GM21529 (cell line): Measurements from ENCODE around the gene R3HDM2.

Source experiments
- ATAC-seq: cut with Tn5 transposase; IDR thresholded peaks from one replicate; pipeline ENCODE4 v1.9.1; 2021; ENCODE audit not compliant: unreplicated experiment

The R3HDM2 gene

DNA sequence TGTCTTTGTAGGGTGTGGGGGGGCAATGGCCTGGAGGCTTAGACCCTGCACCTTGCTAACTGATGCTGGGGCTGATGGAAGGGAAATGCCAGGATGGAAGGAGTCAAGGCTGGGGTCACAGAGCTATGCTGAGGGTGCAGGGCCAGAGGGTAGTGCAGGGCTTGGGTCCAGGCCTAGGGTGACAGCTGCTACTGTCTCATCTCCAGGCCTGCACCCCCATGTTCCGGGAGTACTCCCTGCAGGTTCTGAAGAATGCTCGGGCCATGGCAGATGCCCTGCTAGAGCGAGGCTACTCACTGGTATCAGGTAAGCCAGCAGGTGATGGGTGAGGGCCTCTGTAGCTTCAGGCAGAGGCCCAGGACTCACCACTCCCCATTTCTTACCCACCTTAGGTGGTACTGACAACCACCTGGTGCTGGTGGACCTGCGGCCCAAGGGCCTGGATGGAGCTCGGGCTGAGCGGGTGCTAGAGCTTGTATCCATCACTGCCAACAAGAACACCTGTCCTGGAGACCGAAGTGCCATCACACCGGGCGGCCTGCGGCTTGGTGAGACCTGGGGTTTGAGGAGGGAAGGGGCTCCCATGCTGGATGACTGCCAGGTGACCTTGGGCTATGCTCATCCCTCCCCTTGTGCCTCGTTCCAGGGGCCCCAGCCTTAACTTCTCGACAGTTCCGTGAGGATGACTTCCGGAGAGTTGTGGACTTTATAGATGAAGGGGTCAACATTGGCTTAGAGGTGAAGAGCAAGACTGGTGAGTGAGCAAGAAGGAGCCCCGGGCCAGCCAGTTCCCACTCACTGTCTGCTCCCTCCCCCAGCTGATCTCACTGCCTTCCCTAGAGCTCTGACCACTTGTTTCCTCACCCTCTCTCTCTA is 197.2 kb downstream of the R3HDM2 start:
- no peak for ATAC-seq

DNA sequence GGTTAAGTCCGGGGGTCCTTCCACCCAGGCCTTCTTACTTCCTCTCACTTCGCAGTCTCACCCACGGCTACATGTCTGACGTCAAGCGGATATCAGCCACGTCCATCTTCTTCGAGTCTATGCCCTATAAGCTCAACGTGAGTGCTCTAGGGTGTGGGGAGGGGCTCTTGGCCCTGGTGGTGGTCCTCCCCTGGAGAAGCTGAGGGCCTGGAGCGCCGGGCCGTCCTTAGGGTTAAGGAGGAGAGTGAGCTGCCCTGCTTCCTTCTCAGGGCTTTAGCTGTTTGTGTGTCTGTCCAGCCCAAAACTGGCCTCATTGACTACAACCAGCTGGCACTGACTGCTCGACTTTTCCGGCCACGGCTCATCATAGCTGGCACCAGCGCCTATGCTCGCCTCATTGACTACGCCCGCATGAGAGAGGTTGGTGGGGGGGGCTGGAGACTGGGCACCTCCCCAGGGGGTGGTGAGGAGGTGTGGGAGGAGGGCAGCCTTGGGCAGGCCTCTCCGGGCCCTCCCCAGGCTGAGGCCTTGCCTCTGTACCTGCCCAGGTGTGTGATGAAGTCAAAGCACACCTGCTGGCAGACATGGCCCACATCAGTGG is 198.6 kb downstream of the R3HDM2 start:
- no peak for ATAC-seq

DNA sequence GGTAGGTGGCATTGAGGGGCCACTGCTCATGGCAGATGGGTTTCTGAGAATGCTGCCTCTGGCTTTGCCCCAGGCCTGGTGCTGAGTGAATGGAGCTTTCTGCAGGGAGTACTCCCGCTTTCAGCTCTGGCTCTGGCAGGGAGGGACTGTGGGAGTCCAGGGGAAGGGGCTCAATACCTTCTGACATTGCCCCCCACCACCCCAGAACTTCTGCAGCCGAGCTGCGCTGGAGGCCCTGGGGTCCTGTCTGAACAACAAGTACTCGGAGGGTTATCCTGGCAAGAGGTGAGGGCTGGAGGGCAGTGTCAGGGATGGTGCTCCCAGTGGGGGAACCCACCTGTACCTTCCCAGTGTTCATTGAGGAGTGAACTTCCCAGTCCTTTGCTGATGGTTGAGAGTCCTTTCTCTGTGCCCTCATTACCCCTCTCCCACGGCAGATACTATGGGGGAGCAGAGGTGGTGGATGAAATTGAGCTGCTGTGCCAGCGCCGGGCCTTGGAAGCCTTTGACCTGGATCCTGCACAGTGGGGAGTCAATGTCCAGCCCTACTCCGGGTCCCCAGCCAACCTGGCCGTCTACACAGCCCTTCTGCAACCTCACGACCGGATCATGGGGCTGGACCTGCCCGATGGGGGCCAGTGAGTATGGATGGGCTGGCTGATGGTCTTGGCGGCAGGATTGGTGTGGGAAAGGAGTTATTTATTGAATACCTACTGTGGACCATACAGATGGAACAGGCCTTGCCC is 199.4 kb downstream of the R3HDM2 start:
- no peak for ATAC-seq

DNA sequence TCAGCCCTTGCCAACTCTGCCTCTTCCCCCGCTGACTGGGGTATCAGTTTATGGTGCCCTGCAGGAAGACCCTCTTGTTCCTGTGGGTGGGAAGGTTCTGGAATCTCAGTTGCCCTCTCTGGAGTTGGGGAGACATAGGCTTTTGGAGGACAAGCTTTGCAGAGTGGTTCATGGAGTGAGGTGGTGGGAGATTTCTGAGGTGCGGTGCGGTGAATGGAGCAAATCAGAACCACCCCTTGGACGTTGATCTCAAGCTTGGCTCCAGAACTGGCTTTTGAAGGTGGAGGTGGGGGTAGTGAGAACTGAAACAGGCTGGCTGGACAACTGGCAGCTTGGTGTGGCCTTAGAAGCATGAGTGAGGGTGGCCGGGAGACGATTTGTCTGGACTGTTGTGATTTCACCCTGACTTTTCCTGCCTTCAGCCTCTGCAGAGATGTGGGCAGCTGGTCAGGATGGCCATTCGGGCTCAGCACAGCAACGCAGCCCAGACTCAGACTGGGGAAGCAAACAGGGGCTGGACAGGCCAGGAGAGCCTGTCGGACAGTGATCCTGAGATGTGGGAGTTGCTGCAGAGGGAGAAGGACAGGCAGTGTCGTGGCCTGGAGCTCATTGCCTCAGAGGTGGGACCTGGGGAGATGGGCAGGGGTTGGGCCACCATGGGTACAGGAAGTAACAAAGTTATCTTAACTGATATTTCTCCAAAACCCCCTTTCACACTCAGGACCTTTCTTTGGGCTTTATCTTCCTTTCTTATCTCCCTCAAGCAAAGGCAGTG is 200.3 kb downstream of the R3HDM2 start:
- ATAC-seq = no peak

DNA sequence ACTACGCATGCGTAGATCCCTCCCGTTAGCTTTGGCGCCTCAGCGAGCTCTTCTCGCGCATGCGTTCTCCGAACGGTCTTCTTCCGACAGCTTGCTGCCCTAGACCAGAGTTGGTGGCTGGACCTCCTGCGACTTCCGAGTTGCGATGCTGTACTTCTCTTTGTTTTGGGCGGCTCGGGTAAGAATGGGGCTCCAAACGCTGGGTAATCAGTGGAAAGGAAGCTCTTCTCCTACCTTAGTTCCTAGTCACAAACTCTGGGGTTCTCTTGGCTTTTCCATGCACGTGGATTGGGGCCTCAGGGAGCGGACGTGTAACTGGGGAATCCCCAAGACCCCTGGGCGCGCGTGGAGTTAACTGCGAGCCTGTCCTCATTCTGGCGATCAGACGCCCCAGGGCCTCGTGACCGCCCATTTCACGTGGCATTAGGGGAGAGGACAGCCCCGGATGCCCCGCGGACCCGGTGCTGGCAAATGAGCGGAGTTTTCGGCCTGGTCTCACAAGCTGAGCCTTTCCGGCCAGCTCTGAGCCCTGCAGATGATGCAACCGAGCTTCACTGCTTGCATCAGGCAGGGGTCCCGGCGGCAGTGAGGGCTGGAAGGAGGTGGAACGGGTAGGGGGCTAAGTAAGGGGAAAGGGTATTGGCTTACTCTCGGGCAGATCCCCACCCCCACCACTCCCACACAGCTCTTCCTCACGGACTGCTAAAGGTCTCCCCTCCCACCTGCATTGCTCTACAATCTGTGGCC is 201.0 kb downstream of the R3HDM2 start, which contains the start of gene SHMT2:
Gene SHMT2 (plus strand): TSS at position 78 of the 747 bp plus-strand sequence. CDS start 68 bp downstream, at position 146.
- peak; percentile 56 for ATAC-seq

DNA sequence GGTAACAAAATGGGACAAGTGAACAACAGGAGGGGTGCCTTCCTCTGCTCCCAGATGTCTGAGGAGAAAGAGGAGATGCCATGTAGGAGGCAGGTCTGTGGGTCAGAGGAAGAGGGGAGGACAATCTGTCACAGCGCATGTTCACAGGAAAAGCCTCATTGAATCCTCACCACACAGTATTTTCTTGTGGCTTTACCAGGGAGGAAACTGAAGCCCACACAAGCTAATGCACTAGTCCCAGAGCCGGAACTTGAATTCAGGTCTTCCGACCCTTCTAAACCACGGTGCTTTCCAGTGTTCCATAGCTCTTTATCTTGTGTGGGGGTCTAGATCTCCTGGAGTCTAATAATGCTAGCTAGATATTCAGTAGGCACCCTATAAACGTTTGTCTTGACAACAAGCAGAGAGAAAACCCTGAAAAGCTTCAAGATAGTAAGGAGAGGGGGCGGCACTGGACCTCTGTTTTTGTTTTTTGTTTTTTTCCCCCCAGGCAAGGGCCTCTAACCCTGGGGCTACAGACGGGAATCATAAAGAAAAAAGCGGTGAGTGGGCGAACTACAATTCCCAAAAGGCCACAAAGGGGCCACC is 201.7 kb downstream of the R3HDM2 start:
- ATAC-seq = peak; percentile 9

DNA sequence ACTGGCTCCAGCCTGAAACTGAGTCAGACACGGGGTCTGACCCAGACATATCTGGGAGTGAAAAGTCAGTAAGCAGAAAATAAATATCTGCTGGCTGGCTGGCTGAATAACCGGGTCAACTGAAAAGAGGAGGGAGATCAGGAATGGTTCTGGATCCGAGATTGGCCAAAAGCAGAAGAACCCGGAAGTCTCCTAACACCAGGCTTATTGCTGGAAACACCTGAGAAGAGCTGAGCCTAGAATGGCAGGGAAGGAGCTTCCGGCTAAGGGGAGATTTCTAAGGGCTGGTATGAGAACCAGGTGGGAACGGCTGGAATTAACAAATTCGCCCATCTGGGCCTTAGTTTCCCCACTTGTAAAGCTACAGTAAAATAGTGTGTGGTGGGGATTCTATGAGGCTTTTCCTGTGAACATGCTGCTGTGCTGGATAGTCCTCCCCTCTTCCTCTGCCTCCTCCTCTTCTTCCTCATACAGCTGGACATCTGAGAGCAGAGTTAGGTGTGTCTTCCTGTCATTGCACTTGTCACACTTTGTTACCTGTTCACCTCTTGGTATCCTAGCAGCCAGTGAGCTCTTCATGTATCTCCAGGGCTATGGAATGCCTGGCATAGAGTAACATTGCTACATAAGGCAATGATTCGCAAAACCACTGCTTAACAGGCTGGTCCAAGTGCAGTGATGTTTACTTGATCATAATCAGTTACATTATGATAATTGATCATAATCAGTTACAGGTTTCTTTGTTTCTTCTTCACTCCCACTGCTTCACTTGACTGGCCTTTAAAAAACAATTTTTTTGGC is 203.3 kb downstream of the R3HDM2 start:
- no peak for ATAC-seq

DNA sequence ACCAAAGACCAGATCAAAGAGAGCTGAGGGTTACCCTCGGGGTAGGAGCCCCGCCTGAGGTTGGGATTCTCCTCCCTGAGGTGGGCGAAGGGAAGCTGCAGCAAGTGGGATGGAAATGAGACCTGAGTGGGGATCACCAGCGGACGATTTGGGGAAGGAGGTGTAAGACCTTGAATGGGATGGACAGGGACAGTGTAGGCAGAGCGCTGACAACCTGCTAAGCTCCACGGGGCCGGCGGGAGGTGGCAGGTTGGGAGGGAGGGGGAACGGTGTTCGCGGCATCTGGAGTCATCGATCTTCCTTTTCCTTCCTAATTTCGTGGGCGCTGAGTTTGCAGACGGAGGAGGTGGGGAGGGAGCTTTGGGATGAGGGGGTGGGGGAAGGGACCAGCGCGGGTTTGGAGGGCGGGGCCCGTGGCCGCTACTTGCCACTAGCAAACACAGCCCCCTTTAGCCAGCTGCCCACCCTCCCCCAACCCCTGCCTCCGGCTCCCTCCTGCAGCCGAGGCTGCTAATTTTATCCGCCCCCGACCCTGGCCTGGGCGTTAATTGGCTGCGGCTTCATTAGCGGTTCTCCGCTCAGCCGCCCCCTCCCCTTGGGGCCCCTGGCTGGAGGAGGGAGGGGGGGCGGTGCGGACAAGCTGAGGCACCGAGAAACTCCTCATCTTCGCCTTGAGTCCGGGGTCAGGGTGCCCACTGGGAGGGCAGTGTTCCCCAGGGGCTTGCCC is 204.1 kb downstream of the R3HDM2 start:
- ATAC-seq = no peak

DNA sequence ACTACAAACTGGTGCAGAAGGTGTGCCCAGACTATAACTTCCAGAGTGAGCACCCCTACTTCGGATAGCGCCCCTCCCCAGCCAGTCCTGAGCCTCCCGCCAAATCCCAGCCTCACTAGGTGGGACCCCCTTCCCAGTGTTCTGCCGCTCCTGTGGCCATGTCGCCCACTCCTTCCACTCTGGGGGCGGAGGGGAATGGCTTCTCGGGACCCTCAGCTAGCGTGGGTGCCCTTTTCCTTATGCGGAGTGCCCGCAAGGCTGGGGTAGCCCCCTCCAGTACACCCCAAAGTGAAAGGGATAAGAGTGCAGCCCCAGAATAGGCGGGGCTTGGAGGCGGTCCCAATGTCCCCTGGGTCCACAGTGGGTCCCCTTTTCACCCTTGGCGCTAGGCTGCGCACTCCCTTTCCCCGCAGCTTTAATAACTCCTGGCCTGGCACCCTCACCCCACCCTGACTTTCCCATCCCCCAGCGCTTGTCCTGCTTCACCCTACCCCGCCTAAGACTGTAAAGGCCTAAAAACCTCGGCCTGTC is 205.1 kb downstream of the R3HDM2 start:
- no peak for ATAC-seq

DNA sequence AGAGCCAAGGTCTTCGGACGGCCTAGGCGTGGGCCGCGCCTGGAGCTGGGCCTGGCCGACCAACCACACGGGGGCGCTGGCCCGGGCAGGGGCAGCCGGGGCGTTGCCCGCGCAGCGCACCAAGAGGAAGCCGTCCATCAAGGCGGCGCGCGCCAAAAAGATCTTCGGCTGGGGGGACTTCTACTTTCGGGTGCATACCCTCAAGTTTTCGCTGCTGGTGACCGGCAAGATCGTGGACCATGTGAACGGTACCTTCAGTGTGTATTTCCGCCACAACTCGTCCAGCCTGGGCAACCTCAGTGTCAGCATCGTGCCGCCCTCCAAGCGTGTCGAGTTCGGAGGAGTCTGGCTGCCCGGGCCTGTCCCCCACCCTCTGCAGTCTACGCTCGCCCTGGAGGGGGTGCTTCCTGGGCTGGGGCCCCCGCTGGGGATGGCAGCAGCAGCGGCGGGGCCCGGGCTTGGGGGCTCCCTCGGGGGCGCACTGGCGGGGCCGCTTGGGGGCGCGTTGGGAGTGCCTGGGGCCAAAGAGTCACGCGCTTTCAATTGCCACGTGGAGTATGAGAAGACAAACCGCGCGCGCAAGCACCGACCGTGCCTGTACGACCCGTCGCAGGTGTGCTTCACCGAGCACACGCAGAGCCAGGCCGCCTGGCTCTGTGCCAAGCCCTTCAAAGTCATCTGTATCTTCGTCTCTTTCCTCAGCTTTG is 205.7 kb downstream of the R3HDM2 start:
- ATAC-seq = no peak

DNA sequence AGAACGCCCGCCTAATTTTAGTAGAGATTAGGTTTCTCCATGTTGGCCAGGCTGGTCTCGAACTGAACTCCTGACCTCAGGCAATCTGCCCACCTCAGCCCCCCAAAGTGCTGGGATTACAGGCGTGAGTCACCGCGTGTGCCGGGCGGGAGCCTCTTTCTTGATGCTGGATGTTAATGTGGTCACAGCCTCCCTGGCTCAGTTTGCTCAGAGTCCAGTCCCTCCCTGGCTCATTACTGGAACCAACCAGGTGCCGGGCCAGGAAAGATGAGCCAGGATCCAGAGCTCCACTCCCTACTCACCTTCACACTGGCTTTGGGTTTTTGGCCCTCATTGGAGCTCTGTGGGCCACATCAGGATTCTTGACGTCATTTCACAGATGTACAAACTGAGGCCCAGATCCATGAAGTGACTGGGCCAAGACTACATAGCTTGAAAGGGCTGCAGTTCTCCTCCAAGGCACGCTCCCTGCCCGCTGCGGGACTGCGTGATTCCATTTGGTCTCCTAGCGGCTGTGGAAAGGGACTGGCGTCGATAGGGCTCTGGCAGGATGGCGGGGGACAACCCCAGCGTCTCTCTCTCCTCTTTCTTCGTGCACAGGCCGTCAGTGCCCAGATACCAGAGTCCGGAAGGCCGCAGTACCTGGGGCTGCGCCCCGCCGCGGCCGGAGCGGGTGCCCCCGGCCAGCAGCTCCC is 206.4 kb downstream of the R3HDM2 start:
- no peak for ATAC-seq

DNA sequence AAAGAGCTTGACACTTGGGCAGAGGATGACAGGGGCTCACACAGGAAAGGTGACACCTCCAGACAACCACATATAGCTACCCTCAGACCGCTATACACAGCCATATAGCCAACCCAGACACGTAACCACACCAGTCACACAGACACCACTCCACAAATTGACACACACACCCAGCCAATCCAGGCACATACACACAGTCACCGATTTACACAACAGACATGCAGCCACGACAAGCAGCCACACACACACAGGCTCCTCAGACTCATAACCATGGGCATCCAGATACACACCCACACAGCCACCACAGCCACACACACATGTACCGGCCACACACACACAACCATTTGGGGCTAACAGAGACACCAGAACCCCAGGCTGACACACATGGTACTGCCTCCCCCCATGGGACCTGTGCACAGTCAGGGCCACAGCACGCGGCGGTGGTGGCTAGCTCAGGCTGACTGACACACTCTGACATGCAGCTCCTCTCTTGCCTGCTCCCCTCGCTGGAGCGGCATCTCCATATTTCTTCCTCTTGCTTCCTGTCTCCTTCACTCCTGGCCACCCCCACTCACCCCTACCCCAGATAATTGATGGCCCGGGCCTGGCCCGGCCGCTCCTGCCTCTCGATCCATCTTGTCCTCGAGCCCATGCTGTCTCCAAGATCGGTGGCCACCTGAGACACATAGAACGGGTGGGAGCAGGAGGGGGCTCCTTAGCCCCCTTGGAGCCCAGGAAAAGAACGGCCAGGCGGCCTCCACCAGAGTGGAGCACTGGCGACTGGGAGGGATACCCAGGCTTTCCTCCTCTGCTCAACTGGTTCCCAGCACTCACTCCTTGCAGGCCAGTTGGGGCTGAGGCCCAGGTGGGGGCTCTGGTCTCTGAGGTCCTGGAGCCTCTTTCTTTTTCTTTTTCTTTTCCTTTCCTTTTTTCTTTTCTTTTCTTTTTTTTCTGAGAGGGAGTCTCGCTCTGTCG is 207.4 kb downstream of the R3HDM2 start:
- no peak for ATAC-seq

DNA sequence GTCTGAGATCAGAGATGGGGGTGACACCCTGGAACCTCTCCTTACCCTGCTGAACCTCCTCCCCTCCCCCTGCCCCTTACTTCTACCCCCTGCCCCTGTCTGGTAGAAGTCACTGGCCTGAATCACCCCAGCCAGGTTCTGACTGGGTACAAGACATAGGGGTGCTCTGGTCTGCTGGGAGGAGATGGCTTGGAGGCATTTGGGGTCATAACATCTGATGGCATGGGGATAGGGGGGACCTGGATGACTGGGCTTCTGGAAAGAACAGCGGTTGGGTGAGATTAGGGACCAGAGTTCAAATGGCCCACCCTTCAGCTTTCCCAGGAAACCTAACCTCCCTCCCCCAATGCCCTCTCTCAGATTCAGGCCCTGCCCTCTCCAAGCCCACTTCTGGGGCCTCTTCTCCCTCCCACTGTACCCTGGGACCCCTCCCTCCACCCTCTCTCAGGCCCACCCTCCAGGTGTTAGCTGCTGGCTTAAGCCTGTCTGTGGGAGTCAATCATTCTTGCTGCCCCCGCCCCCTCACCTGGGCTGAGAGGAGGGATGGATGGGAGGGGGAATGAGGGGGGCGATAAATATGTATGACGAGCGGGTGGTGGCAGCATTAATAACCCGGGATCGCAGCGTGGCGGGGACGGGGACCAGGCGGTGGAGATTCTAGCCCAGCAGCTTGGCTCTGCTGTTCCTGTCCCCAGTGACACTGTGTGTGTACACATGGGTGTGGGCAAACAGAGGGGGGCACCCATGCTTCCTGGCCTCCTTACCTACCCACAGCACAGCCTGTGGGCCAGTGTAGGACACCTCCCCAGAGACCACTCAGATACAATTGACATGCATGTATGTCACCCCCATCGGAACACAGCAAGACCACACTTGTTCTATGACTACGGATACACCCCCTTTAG is 208.3 kb downstream of the R3HDM2 start:
- no peak for ATAC-seq

DNA sequence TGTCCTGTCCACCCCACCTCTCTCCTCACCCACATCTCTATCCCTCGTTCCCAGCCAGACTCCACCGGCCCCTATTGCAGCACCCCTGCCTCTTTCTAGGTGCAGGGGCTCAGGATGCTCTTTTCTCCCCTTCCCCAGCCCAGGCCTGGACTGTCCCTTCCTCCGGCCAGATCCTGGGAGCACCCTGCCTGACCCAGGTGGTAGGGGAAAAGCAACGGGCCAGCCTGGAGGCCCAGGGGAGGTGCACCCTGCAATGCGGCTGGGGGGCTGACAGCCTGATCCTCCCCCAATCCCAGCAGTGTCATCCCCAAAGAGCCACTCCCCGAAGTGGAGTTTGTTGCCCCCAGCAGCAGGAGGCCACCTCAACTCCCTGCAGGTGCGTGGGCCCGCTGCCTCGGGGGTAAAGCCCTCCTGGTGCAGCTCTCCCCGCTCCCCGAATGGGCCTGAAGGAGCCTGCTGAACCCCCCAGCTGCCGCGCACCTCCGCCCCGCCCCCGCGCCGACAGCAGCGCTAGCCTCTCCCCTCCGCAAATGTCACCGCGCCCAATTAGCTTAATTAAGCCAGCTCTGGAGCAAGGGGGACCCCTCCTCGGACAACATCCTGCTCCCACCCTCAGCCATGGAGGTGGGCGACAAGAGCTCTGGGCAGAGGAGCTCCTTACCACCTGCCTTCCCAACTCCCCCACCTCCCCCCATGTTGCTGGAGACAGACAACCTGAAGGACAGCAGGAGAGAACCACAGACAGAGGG is 209.5 kb downstream of the R3HDM2 start:
- ATAC-seq = no peak
